GM10248 (cell line): Measurements from ENCODE around the gene GRIK2.

Experiments
- CTCF ChIA-PET: fragments of 300-600 bp; sonication (Branson Sonifier 250); formaldehyde crosslinking; extraction: SDS; loops from one replicate; lab custom pipeline; 2021; ENCODE audit warnings: antibody characterized with exemption; lab: Yijun Ruan, JAX
- POLR2A ChIA-PET: fragments of 350-650 bp; sonication (Branson Sonifier 250); formaldehyde crosslinking; extraction: SDS; loops from one replicate; lab custom pipeline; 2020; ENCODE audit warnings: antibody characterized with exemption; lab: Yijun Ruan, JAX
- DNase-seq: peaks from one replicate; pipeline ENCODE4 v3.0.0; 2012; ENCODE audit errors: extremely low spot score
- CTCF ChIP-seq: IDR thresholded peaks from 2 replicates; pipeline ENCODE4 v1.5.1; 2012; ENCODE audit warnings: mild to moderate bottlenecking, low read depth; ENCODE audit errors: extremely low read depth, missing control alignments, control extremely low read depth

GRIK2 gene

GRCh38 chr6:101451981-101452380, 58.5 kb downstream of the GRIK2 start:
- no peak for TF ChIP-seq CTCF
- CTCF ChIA-PET = no interaction called here
- POLR2A ChIA-PET = no interaction called here
- DNase-seq = no peak

GRCh38 chr6:101453221-101453620, 59.7 kb downstream of the GRIK2 start:
- ChIA-PET POLR2A (no interaction called here), CTCF (interaction anchor here (1.4 kb wide), 1 partner anchor 11 kb away, joined by 3 read pairs; no protein-coding TSS in a partner anchor)
- DNase-seq = no peak
- no peak for TF ChIP-seq CTCF

- no peak for DNase-seq
- ChIA-PET CTCF (interaction anchor here (1.4 kb wide), 1 partner anchor 10 kb away, joined by 3 read pairs; no protein-coding TSS in a partner anchor), POLR2A (no interaction called here)
- no peak for TF ChIP-seq CTCF
Observed at GRCh38 chr6:101454106-101454676, 60.7 kb downstream of the GRIK2 start.

GRCh38 chr6:101458336-101458735, 64.8 kb downstream of the GRIK2 start:
- TF ChIP-seq CTCF = no peak
- POLR2A ChIA-PET = no interaction called here
- no peak for DNase-seq
- CTCF ChIA-PET = no interaction called here

GRCh38 chr6:101458826-101459225, 65.3 kb downstream of the GRIK2 start:
- ChIA-PET POLR2A (no interaction called here), CTCF (no interaction called here)
- DNase-seq = no peak
- no peak for TF ChIP-seq CTCF

- POLR2A ChIA-PET = no interaction called here
Observed at GRCh38 chr6:101462576-101462975, 69.1 kb downstream of the GRIK2 start.

More at GRCh38 chr6:101462576-101462975, 69.1 kb downstream of the GRIK2 start:
- CTCF ChIA-PET = no interaction called here
- TF ChIP-seq CTCF = no peak
- no peak for DNase-seq
